ENCODE measurements around the gene ELFN1. TPM values are rescaled to one million over a fixed set of nuclear protein-coding genes. Genes with fewer than 3 reads are reported as not detected.

ELFN1 gene
- total and polyA plus RNA-seq, 8 donors: 0.19 to 4.3 (median 0.53) TPM; not detected in 1

DNA sequence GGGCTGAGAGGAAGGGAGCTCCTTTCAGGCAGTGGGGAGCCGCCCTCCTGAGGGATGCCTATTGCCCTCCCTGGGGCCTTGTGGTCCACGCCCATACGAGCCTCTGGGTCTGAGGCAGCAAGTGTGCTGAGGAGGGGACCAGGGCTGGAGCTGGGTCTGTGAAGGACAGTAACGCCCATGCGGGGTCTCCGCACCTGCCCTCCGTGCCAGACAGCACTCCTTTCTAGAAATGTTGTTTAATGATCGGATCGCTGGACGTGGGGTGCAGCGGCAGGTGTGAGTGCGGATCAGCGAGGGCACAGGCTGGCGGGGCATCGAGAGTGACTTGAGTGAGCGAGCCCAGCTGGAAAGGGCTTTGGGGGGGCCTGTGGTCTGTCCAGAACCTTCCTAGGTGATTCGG lies 70.1 kb downstream of the ELFN1 start:
- 88 to 92% (median 91%) methylated on average over 17 of the region's 17 CpGs for WGBS, 5 donors
- TF ChIP-seq, protein P1, sequence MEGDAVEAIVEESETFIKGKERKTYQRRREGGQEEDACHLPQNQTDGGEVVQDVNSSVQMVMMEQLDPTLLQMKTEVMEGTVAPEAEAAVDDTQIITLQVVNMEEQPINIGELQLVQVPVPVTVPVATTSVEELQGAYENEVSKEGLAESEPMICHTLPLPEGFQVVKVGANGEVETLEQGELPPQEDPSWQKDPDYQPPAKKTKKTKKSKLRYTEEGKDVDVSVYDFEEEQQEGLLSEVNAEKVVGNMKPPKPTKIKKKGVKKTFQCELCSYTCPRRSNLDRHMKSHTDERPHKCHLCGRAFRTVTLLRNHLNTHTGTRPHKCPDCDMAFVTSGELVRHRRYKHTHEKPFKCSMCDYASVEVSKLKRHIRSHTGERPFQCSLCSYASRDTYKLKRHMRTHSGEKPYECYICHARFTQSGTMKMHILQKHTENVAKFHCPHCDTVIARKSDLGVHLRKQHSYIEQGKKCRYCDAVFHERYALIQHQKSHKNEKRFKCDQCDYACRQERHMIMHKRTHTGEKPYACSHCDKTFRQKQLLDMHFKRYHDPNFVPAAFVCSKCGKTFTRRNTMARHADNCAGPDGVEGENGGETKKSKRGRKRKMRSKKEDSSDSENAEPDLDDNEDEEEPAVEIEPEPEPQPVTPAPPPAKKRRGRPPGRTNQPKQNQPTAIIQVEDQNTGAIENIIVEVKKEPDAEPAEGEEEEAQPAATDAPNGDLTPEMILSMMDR (IDR thresholded peaks at IDR 0.05): no peak
- TF ChIP-seq EP300 (IDR thresholded peaks at IDR 0.05) (no peak), POLR2A (IDR thresholded peaks at IDR 0.05) (no peak), POLR2AphosphoS5 (IDR thresholded peaks at IDR 0.05) (no peak)
- no peak for DNase-seq

DNA sequence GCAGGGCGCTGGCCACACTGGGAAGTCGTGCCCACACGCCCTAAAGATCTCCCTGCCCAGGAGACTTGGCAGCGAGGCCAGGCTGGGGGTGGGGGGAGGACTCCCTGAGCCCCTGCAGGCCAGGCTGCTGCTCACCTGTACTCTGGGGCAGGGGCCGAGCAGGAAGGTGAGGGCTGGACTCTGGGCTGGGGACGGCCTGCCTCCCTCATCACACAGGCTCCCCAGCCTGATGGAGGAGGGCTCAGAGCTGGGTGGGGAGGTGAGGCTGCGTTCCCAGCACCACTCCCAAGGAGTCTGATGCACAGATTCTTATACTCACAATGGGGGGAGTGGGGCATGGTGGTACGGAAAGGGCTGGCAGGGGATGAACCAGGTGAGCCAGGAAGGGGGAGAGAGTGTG lies 71.2 kb downstream of the ELFN1 start:
- Histone ChIP-seq H3K27ac (no peak overlapping the region), H3K27me3 (peaks cover 0 to 48% (median 16%) of the 10 kb centered on the region in 3 donors), H3K36me3 (no peaks in the 10 kb centered on the region), H3K9me3 (no peaks in the 10 kb centered on the region), H3K4me1 (peaks cover 11 to 18% (median 15%) of the 10 kb centered on the region in 4 donors), H3K4me3 (no peak overlapping the region)
- WGBS, 5 donors: 67 to 90% (median 75%) methylated on average over 5 to 8 of the region's 8 CpGs
- no peak for TF ChIP-seq POLR2AphosphoS5 (IDR thresholded peaks at IDR 0.05)
- no peak for TF ChIP-seq POLR2A (IDR thresholded peaks at IDR 0.05)
- TF ChIP-seq, protein P1 (IDR thresholded peaks at IDR 0.05): no peak
- no peak for TF ChIP-seq EP300 (IDR thresholded peaks at IDR 0.05)
- intact Hi-C loops (cut with DNase I; ENCODE audit: low total_unique reads): no loop called here
- DNase-seq: no peak

More for the DNA sequence above, 70.1 kb downstream of the ELFN1 start:
- Histone ChIP-seq H3K27ac (no peak overlapping the region), H3K4me1 (peaks cover 11 to 18% (median 15%) of the 10 kb centered on the region in 4 donors), H3K36me3 (no peaks in the 10 kb centered on the region), H3K27me3 (peaks cover 0 to 57% (median 16%) of the 10 kb centered on the region in 3 donors), H3K9me3 (no peaks in the 10 kb centered on the region), H3K4me3 (no peak overlapping the region)
- intact Hi-C loops (cut with DNase I; ENCODE audit: low total_unique reads): no loop called here

DNA sequence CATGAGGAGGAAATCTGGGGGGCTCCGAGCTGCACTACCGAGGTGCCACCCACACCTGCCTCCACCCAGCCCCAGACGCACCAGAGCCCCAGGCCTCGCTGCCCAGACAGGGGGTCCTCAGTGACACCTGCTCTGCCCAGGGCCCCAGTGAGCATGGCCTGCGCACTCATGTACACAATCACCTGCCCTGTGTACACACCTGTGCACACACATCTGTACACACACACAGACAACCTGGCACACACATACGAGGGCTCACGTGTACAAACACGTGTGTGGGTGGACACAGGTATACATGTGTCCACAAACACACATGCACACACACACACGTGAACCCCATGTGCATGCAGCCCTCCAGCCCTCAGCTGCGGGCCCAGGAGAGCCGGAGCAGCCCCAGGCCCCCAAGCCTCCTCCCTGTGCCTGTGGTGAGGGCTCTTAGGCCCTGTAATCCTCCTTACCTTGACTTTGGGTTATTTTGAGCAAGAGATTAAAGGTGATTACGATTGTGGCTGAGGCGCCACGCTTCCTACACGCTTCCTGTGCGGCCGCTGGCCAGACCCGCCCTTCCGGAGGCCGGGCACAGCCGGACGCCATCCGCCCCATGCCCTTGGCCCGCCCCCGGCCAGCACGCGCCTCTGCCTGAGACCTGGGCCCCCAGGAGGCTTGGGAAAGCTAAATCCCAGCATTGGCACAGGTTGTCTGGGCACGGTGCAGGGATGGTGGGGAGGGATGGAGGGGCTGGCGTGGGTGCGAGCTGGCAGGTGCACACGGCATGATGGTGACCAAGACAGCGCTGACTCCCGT lies 71.9 kb downstream of the ELFN1 start:
- intact Hi-C loops (cut with DNase I; ENCODE audit: low total_unique reads): no loop called here
- TF ChIP-seq, protein P1 (IDR thresholded peaks at IDR 0.05): no peak
- no peak for TF ChIP-seq EP300 (IDR thresholded peaks at IDR 0.05)
- Histone ChIP-seq H3K4me1 (peaks cover 11 to 18% (median 15%) of the 10 kb centered on the region in 4 donors), H3K4me3 (peak overlapping the region in 2 of 4 donors; percentile 12 to 33), H3K9me3 (no peaks in the 10 kb centered on the region), H3K36me3 (no peaks in the 10 kb centered on the region), H3K27me3 (peaks cover 0 to 41% (median 15%) of the 10 kb centered on the region in 3 donors), H3K27ac (no peak overlapping the region)
- 34 to 58% (median 55%) methylated on average over 23 to 33 of the region's 33 CpGs for WGBS, 5 donors
- peak in 1 of 2 donors; percentile 82 for DNase-seq

DNA sequence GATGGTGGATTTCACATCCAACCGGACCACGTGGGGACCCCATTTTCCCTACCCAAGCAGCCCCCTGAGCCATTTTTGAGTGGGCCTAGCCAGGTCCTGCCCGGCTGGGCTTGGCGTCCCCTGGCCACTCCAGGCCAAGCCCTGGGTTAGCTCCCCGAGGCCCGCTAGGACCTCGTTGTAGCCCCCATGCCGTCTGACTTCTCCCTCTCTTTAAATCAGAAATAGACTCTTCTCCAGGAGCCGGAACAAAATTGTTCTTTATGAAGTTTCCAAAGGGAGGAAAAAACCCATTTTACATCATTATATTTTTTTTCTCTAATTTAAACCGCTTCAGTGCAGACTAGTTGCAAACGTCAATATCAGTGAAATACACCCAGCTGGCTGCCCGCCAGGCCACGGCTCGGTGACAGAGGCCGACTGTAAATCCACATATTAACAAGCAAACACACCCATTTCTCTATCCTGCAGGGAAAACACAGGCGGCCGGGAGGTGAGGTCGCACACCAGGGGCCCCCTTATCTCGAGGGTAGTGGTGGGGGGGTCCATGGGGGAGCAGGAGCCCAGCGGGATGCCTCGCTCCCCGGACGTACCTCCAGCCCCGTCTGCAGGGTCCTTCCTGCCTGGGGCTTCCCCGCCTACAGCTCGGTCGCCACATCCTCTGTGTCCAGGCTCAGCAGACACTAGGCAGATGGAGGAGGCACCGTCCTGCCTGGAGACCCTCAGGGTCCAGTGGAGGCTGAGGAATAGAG lies 72.7 kb downstream of the ELFN1 start:
- DNase-seq: peak; percentile 76 to 92
- intact Hi-C loops (cut with DNase I; ENCODE audit: low total_unique reads): no loop called here

More for the DNA sequence above, 72.7 kb downstream of the ELFN1 start:
- Histone ChIP-seq H3K27me3 (peaks cover 0 to 39% (median 8%) of the 10 kb centered on the region in 3 donors), H3K9me3 (no peaks in the 10 kb centered on the region), H3K4me1 (peaks cover 11 to 18% (median 15%) of the 10 kb centered on the region in 4 donors), H3K4me3 (peak overlapping the region in 2 of 4 donors; percentile 23 to 33), H3K27ac (no peak overlapping the region), H3K36me3 (no peaks in the 10 kb centered on the region)
- TF ChIP-seq EP300 (IDR thresholded peaks at IDR 0.05) (no peak), POLR2AphosphoS5 (IDR thresholded peaks at IDR 0.05) (no peak), POLR2A (IDR thresholded peaks at IDR 0.05) (no peak)
- TF ChIP-seq, protein P1 (IDR thresholded peaks at IDR 0.05): no peak
- WGBS, 5 donors: 11 to 19% (median 17%) methylated on average over 18 to 28 of the region's 28 CpGs
